Prostate gland (tissue), 2 donors: ENCODE measurements around the gene WWC2.

Experiments
- CTCF ChIP-seq, 4 experiments: fragments of 200-600 bp in 2 of 4; fragments of 450-650 bp in 2 of 4; sonication (generic) in 2 of 4; IDR thresholded peaks; 1 replicate in 3 of 4; 2 replicates in 1 of 4; pipeline ENCODE4 v1.5.1; 2016 to 2019; ENCODE audit warnings: antibody characterized with exemption in 4 of 4, mild to moderate bottlenecking in 2 of 4, moderate library complexity in 2 of 4
- POLR2AphosphoS5 ChIP-seq: sonication (generic); formaldehyde crosslinking; IDR thresholded peaks from one replicate; pipeline ENCODE4 v1.6.1; 2017; ENCODE audit warnings: antibody characterized with exemption

- TF ChIP-seq POLR2AphosphoS5 (no peak), CTCF (IDR thresholded peaks at IDR 0.05) (no peak)
These were observed 164.8 kb downstream of the WWC2 start for GRCh38 chr4:183263787-183264386.
